Natural killer cell (primary cell): Measurements from ENCODE around the gene SLC16A10. TPM values are rescaled to one million over a fixed set of nuclear protein-coding genes. Genes with fewer than 3 reads are reported as not detected.
"Not testable (repeated sequence)": the region's sequence is repeated elsewhere in the genome, so short reads cannot be mapped to it uniquely, and the experiment has no call there.

Experiments used
- ATAC-seq, 3 donors: fragments of 150-1000 bp in 2 of 3; fragments of 200-7000 bp in 1 of 3; cut with Tn5 transposase; 1 replicate in 1 of 3; 2 replicates in 2 of 3; pipeline ENCODE4 v1.10.0; 2021; ENCODE audit warnings: mild to moderate bottlenecking in 2 of 3, moderate library complexity in 2 of 3
- DNase-seq, 2 donors: peaks; one replicate each; pipeline versions ENCODE4 v3.0.0 to v3.0.0-alpha.2; 2013 to 2021; ENCODE audit warnings: mixed read lengths in 1 of 2
- H3K27ac ChIP-seq: one replicate; pipeline ENCODE4 v1.5.1; 2013; ENCODE audit warnings: mild to moderate bottlenecking, low read length
- H3K27me3 ChIP-seq: one replicate; pipeline ENCODE4 v1.6.1; 2013; ENCODE audit warnings: low read length; ENCODE audit not compliant: control insufficient read depth, insufficient read depth
- H3K36me3 ChIP-seq: one replicate; pipeline ENCODE4 v1.6.1; 2013; ENCODE audit warnings: low read length; ENCODE audit not compliant: control insufficient read depth, insufficient read depth
- H3K4me1 ChIP-seq: one replicate; pipeline ENCODE4 v1.6.1; 2013; ENCODE audit warnings: low read length; ENCODE audit not compliant: control insufficient read depth, insufficient read depth
- H3K4me3 ChIP-seq: one replicate; pipeline ENCODE4 v1.5.1; 2013; ENCODE audit warnings: low read length
- H3K9me3 ChIP-seq: one replicate; pipeline ENCODE4 v1.6.1; 2013; ENCODE audit warnings: low read length; ENCODE audit not compliant: control insufficient read depth, insufficient read depth
- H3K27ac Mint-ChIP-seq, 2 donors: one replicate each; pipeline ENCODE4 v1.8.0; 2022; ENCODE audit warnings: mild to moderate bottlenecking in 2 of 2, mixed read lengths in 2 of 2, moderate library complexity in 1 of 2
- H3K27me3 Mint-ChIP-seq, 2 donors: one replicate each; pipeline ENCODE4 v1.8.0; 2022; ENCODE audit warnings: low read depth in 2 of 2, mixed read lengths in 2 of 2
- H3K36me3 Mint-ChIP-seq: one replicate; pipeline ENCODE4 v1.8.0; 2022; ENCODE audit warnings: mixed read lengths
- H3K4me1 Mint-ChIP-seq, 2 donors: one replicate each; pipeline ENCODE4 v1.8.0; 2022; ENCODE audit warnings: mixed read lengths in 2 of 2
- H3K4me3 Mint-ChIP-seq: one replicate; pipeline ENCODE4 v1.8.0; 2022; ENCODE audit warnings: mild to moderate bottlenecking, moderate library complexity, mixed read lengths
- H3K9me3 Mint-ChIP-seq, 2 donors: one replicate each; pipeline ENCODE4 v1.8.0; 2022; ENCODE audit warnings: mixed read lengths in 2 of 2
- WGBS: methylation state at CpG from one replicate; pipeline ENCODE4 v1.1.7; 2013; ENCODE audit warnings: missing lambda C conversion rate; ENCODE audit not compliant: insufficient coverage; 5-methylcytosine and 5-hydroxymethylcytosine counted together
- intact Hi-C: fragments of 100-400 bp; cut with micrococcal nuclease; formaldehyde crosslinking; loops from one replicate; pipeline ENCODE4 v1.14.2; 2022
- total RNA-seq, 4 donors: library from RNA; stranded (reverse); fragments of 120-200 nt in 1 of 4; gene quantifications; one replicate each; pipeline versions ENCODE4 v1.2.3 to v1.2.4, GENCODE V29; 2013 to 2022
- TF ChIP-seq, protein P1 (sequence below): fragments of 200-600 bp; IDR thresholded peaks from one replicate; pipeline ENCODE4 v1.8.0; 2022; ENCODE audit warnings: antibody characterized with exemption

The SLC16A10 gene
- total RNA-seq, 3 donors from 2014 or later (not counting 1 experiment from before 2014, with no cell fraction given): 0.05 to 0.53 (median 0.18) TPM

DNA sequence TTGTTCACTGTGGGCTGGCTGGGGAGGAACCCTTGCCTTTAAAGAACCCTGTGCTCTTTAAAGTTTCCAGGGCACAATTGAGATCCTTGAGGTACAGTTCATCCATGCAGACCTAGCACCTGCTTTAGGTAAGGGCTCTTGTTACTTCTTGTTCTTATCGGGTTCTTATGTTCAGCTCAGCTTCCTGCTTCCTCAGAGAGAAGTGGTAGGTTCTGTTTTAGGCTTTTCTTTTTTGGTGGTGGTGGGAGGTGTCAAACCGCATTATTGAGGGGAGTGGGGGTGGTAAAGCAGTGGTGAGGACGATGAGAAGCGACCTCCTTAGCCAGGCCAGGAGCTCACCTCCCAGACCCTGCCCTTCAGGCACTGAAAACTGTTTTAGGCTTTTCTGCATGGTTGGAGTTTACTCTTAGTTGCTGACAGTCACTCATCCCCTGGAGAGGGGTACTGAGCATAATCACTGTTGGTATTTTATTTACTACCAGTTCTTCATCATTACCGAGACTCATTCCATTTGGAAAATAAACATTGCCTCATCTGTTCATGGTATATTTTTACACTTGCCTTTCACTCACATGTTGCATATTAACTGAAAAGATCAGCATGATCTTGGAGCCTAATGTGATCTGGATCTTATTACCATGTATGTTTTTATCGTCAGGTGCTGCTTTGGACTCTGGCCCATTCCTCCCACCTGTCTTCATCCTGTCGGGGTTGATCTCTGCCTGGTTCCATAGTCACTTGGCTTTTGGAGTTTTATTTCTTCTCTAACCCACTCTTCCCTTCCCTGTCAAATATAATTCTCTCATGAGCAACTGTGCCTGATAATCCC is 35.4 kb downstream of the SLC16A10 start:
- Histone ChIP-seq H3K27me3 (no peaks in the 10 kb centered on the region), H3K9me3 (no peaks in the 10 kb centered on the region), H3K4me3 (no peak overlapping the region), H3K36me3 (no peaks in the 10 kb centered on the region), H3K27ac (no peak overlapping the region), H3K4me1 (peaks cover 12% of the 10 kb centered on the region)
- intact Hi-C loops: no loop called here
- peaks cover 18 to 19% of the 10 kb centered on the region in 2 donors for H3K4me1 Mint-ChIP-seq
- peak in 1 of 2 donors; percentile 22 for DNase-seq
- no peak overlapping the region for H3K27ac Mint-ChIP-seq
- 30% methylated on average over 7 of the region's 7 CpGs for WGBS
- H3K36me3 Mint-ChIP-seq: no peaks in the 10 kb centered on the region
- H3K27me3 Mint-ChIP-seq: no peaks in the 10 kb centered on the region
- peak in 2 of 3 donors; percentile 30 to 59 for ATAC-seq
- TF ChIP-seq, protein P1, sequence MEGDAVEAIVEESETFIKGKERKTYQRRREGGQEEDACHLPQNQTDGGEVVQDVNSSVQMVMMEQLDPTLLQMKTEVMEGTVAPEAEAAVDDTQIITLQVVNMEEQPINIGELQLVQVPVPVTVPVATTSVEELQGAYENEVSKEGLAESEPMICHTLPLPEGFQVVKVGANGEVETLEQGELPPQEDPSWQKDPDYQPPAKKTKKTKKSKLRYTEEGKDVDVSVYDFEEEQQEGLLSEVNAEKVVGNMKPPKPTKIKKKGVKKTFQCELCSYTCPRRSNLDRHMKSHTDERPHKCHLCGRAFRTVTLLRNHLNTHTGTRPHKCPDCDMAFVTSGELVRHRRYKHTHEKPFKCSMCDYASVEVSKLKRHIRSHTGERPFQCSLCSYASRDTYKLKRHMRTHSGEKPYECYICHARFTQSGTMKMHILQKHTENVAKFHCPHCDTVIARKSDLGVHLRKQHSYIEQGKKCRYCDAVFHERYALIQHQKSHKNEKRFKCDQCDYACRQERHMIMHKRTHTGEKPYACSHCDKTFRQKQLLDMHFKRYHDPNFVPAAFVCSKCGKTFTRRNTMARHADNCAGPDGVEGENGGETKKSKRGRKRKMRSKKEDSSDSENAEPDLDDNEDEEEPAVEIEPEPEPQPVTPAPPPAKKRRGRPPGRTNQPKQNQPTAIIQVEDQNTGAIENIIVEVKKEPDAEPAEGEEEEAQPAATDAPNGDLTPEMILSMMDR: no peak
- H3K4me3 Mint-ChIP-seq: peak overlapping the region; percentile 36
- no peaks in the 10 kb centered on the region for H3K9me3 Mint-ChIP-seq

DNA sequence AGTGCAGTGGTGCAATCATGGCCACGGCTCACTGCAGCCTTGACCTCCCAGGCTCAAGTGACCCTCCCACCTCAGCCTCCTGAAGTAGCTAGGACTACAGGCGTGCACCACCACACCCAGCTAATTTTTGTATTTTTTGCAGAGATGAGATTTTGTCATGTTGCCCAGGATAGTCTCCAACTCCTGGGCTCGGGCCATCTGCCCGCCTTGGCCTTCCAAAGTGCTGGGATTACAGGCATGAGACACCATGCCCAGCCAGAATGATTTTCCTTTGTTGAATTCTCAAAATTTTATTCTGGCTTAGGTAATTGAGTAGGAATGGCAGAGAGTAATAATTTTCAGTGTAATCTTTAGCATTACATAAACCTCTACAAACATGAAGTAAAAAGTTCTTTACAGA is 37.1 kb downstream of the SLC16A10 start:
- WGBS: 94% methylated on average over 4 of the region's 4 CpGs
- H3K4me3 ChIP-seq: no peak overlapping the region
- ATAC-seq (no peak), DNase-seq (no peak)
- no peaks in the 10 kb centered on the region for H3K9me3 Mint-ChIP-seq
- H3K27me3 Mint-ChIP-seq: no peaks in the 10 kb centered on the region
- H3K27ac Mint-ChIP-seq: no peak overlapping the region
- H3K36me3 ChIP-seq: no peaks in the 10 kb centered on the region
- peaks cover 18 to 19% of the 10 kb centered on the region in 2 donors for H3K4me1 Mint-ChIP-seq
- TF ChIP-seq, protein P1: no peak
- H3K4me1 ChIP-seq: peaks cover 12% of the 10 kb centered on the region
- H3K27me3 ChIP-seq: no peaks in the 10 kb centered on the region
- no peaks in the 10 kb centered on the region for H3K9me3 ChIP-seq
- intact Hi-C loops: no loop called here
- no peak overlapping the region for H3K4me3 Mint-ChIP-seq
- no peak overlapping the region for H3K27ac ChIP-seq
- H3K36me3 Mint-ChIP-seq: no peaks in the 10 kb centered on the region

GRCh38 chr6:111129013-111129412 is 41.7 kb downstream of the SLC16A10 start:
- Histone ChIP-seq H3K27me3 (no peaks in the 10 kb centered on the region), H3K27ac (no peak overlapping the region), H3K4me3 (no peak overlapping the region), H3K9me3 (no peaks in the 10 kb centered on the region), H3K36me3 (no peaks in the 10 kb centered on the region), H3K4me1 (no peaks in the 10 kb centered on the region)
- Mint-ChIP-seq H3K27me3 (peaks cover 5 to 8% of the 10 kb centered on the region in 2 donors), H3K27ac (no peak overlapping the region), H3K4me3 (no peak overlapping the region), H3K36me3 (no peaks in the 10 kb centered on the region), H3K4me1 (no peaks in the 10 kb centered on the region), H3K9me3 (no peaks in the 10 kb centered on the region)
- DNase-seq: no peak
- intact Hi-C loops: no loop called here
- TF ChIP-seq, protein P1: no peak
- no peak for ATAC-seq
- WGBS: 93% methylated on average over 1 of the region's 1 CpG

GRCh38 chr6:111131018-111131417 is 43.7 kb downstream of the SLC16A10 start:
- H3K27me3 ChIP-seq, H3K9me3 ChIP-seq, H3K9me3 Mint-ChIP-seq, H3K36me3 Mint-ChIP-seq, H3K4me3 Mint-ChIP-seq, H3K27me3 Mint-ChIP-seq, H3K4me3 ChIP-seq, ATAC-seq, H3K4me1 ChIP-seq, H3K27ac Mint-ChIP-seq, H3K27ac ChIP-seq, DNase-seq, H3K36me3 ChIP-seq, intact Hi-C loops, H3K4me1 Mint-ChIP-seq: not testable (repeated sequence)
- WGBS: 93% methylated on average over 11 of the region's 11 CpGs

GRCh38 chr6:111132669-111133068 is 45.4 kb downstream of the SLC16A10 start:
- H3K27me3 ChIP-seq: not testable (repeated sequence)

More at GRCh38 chr6:111132669-111133068, 45.4 kb downstream of the SLC16A10 start:
- H3K27ac Mint-ChIP-seq, H3K4me1 ChIP-seq, H3K4me1 Mint-ChIP-seq, intact Hi-C loops, DNase-seq, H3K9me3 Mint-ChIP-seq, H3K36me3 ChIP-seq, H3K9me3 ChIP-seq, H3K36me3 Mint-ChIP-seq, H3K4me3 Mint-ChIP-seq, ATAC-seq, H3K27ac ChIP-seq, H3K27me3 Mint-ChIP-seq, H3K4me3 ChIP-seq: not testable (repeated sequence)
- WGBS: 76% methylated on average over 2 of the region's 2 CpGs
